Smooth muscle cell (in vitro differentiated cells): ENCODE measurements around the gene TRIP10. TPM values are rescaled to one million over a fixed set of nuclear protein-coding genes. Genes with fewer than 3 reads are reported as not detected.

Experiments used
- DNase-seq: peaks from one replicate; lab custom pipeline; 2025; ENCODE audit not compliant: unreplicated experiment; lab: John Stamatoyannopoulos, UW
- H2AFZ ChIP-seq: fragments of 200-600 bp; sonication (generic); 2 replicates; pipeline ENCODE4 v1.6.0; 2016; ENCODE audit warnings: antibody characterized with exemption, low read depth, mild to moderate bottlenecking
- H3F3A ChIP-seq: fragments of 200-600 bp; sonication (generic); 2 replicates; pipeline ENCODE4 v1.6.0; 2017; ENCODE audit warnings: antibody characterized with exemption, low read depth
- H3K27ac ChIP-seq: fragments of 200-600 bp; sonication (generic); 2 replicates; pipeline ENCODE4 v1.5.1; 2016; ENCODE audit warnings: low read depth, mild to moderate bottlenecking
- H3K27me3 ChIP-seq: fragments of 200-600 bp; sonication (generic); 2 replicates; pipeline ENCODE4 v1.6.1; 2016; ENCODE audit warnings: low read depth, mild to moderate bottlenecking
- H3K36me3 ChIP-seq: fragments of 200-600 bp; sonication (generic); 2 replicates; pipeline ENCODE4 v1.5.1; 2016; ENCODE audit warnings: low read depth
- H3K4me1 ChIP-seq: fragments of 200-600 bp; sonication (generic); 2 replicates; pipeline ENCODE4 v1.5.1; 2016; ENCODE audit warnings: low read depth
- H3K4me2 ChIP-seq: fragments of 200-600 bp; sonication (generic); 2 replicates; pipeline ENCODE4 v1.6.0; 2016; ENCODE audit warnings: mild to moderate bottlenecking
- H3K4me3 ChIP-seq: fragments of 200-600 bp; sonication (generic); 2 replicates; pipeline ENCODE4 v1.5.1; 2016; ENCODE audit warnings: mild to moderate bottlenecking
- H3K79me2 ChIP-seq: fragments of 200-600 bp; sonication (generic); 2 replicates; pipeline ENCODE4 v1.6.0; 2016; ENCODE audit warnings: low read depth, mild to moderate bottlenecking
- H3K9ac ChIP-seq: fragments of 200-600 bp; sonication (generic); 2 replicates; pipeline ENCODE4 v1.6.0; 2016; ENCODE audit warnings: low read depth
- H3K9me3 ChIP-seq: fragments of 200-600 bp; sonication (generic); replicated peaks from 2 replicates; pipeline ENCODE4 v1.5.1; 2016; ENCODE audit warnings: low read depth
- H4K20me1 ChIP-seq: fragments of 200-600 bp; sonication (generic); 2 replicates; pipeline ENCODE4 v1.6.0; 2016; ENCODE audit warnings: low read depth
- CTCF ChIP-seq: fragments of 200-600 bp; sonication (generic); IDR thresholded peaks from 2 replicates; pipeline ENCODE4 v1.5.1; 2017; ENCODE audit warnings: borderline replicate concordance, mild to moderate bottlenecking, antibody characterized with exemption; ENCODE audit not compliant: insufficient read depth, poor library complexity, severe bottlenecking
- WGBS: methylation state at CpG from one replicate; pipeline ENCODE4 v1.1.7; 2016; ENCODE audit warnings: low lambda C conversion rate; 5-methylcytosine and 5-hydroxymethylcytosine counted together
- polyA plus RNA-seq: library from polyadenylated mRNA; unstranded; fragments of >200 nt; fragmentation: Nextera tagmentation; extraction: Ambion mirVana; gene quantifications from 2 replicates; pipeline ENCODE4 v1.2.1, GENCODE V29; 2016
- total RNA-seq: library from RNA; depleted of rRNA; stranded (reverse); fragments of >200 nt; gene quantifications from 2 replicates; pipeline ENCODE4 v1.2.3, GENCODE V29; 2014

TRIP10 gene
- total and polyA plus RNA-seq, 2 experiments from 2014 or later, result 55.0 to 67.8 TPM

DNA sequence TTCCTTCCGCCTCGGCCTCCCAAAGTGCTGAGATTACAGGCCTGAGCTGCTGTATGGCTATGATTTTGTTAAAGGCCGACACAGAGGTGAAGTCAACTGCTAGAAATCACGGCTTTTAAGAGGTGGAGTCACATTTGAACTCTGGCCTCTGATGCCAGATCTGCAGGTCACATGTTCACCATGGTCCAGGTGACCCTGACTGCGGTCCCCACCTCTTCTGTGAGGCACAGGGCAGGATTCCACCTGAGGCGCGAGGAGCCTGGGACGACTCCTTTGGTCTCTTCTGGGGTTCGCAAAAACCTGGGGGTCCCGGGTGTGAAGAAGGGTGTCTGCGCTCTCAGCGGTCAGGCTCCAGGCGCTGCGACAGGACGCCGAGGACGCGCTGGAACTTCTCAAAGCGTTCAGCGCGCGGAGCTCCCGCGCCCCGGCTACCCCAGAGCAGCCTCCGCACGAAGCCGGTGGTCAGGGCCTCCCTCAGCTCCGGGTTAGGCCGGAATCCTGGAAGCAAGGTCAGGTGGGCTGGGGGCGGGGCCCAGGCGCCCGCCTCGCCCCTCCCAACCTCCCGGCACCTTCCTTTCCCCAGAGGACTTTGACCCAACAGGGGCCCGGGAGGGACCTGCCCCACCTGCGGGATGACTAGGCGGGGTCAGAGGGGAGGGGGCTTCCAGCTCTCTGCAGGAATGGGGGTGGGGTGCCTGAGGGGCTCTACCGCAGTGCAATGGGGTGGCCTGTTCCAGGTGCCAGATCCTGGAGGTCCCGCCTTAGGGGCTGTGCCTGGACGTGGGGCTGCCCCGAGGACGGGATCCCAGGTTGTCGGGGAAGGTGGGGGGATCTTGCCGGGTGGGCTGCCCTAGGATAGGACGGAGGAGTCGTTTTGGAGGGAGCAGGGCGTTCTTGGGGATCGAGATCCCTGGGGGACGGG, 13.0 kb downstream of the TRIP10 start:
- H3K9ac ChIP-seq, result no peak overlapping the region
- H3K4me2 ChIP-seq, result peak overlapping the region; percentile 57
- no peak for TF ChIP-seq CTCF
- H3K27me3 ChIP-seq, result no peaks in the 10 kb centered on the region
- no peak overlapping the region for H3K27ac ChIP-seq
- H3K79me2 ChIP-seq, result no peaks in the 10 kb centered on the region
- peaks cover 8% of the 10 kb centered on the region for H4K20me1 ChIP-seq
- H3K4me3 ChIP-seq, result peak overlapping the region; percentile 25
- no peaks in the 10 kb centered on the region for H3K4me1 ChIP-seq
- H3K9me3 ChIP-seq, result no peaks in the 10 kb centered on the region
- 47% methylated on average over 48 of the region's 50 CpGs for WGBS
- no peak for DNase-seq
- H3F3A ChIP-seq, result peaks cover 5% of the 10 kb centered on the region
- no peak overlapping the region for H2AFZ ChIP-seq
- H3K36me3 ChIP-seq, result peaks cover 4% of the 10 kb centered on the region

DNA sequence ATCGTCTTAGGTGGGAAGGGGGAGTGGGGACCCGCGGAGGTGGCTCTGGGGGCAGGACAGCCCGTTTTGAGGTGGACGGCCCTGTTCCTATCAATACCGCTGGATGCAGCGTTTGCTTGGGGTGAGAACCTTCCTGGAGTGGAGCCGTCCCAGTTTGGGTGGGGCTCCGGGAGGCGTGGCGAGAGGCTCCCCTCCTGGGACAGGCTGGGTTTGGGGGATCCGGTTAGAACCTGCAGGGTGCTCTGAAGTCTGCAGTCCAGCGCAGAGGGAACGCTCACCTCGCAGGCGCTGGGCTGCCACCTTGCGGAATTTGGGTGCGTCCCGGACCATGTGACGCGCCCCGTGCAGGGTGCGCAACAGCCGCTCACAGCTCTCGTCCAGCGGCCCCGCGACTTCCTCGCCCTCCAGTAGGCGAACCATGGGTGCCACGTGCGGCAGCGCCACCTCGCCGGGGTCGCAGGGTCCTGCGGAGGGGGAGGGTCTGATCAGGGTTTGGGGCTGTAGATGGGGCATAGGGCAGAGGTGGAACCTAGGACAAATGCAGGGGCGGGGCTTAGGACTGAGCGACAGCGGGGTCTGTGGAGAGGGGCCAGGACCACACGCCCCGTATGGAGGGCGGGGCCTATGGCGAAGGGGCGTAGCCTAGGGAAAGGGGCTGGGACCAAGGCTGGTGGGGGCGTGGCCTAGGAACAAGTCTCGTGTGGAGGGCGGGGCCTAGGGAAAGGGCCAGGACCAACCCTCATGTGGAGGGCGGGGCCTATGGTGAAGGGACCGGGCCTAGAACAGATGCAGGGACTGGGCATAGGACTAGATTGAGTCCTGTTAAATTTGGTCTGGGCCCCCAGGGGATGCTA, 13.9 kb downstream of the TRIP10 start:
- H3K27ac ChIP-seq, result no peak overlapping the region
- no peaks in the 10 kb centered on the region for H3K79me2 ChIP-seq
- peak overlapping the region; percentile 25 for H3K4me3 ChIP-seq
- H3K36me3 ChIP-seq, result no peaks in the 10 kb centered on the region
- no peaks in the 10 kb centered on the region for H3K27me3 ChIP-seq
- H3K4me2 ChIP-seq, result peak overlapping the region; percentile 57
- DNase-seq, result no peak
- no peak for TF ChIP-seq CTCF
- H3K9ac ChIP-seq, result no peak overlapping the region
- H3K4me1 ChIP-seq, result no peaks in the 10 kb centered on the region
- no peaks in the 10 kb centered on the region for H3K9me3 ChIP-seq
- H2AFZ ChIP-seq, result no peak overlapping the region
- H4K20me1 ChIP-seq, result peaks cover 7% of the 10 kb centered on the region
- 12% methylated on average over 44 of the region's 50 CpGs for WGBS
- peaks cover 5% of the 10 kb centered on the region for H3F3A ChIP-seq

- Histone ChIP-seq H3K4me3 (no peak overlapping the region), H3K79me2 (no peaks in the 10 kb centered on the region), H3K9ac (no peak overlapping the region), H3K9me3 (no peaks in the 10 kb centered on the region), H3K4me2 (no peak overlapping the region), H2AFZ (no peak overlapping the region), H3K27me3 (no peaks in the 10 kb centered on the region), H3K4me1 (no peaks in the 10 kb centered on the region), H3K27ac (no peak overlapping the region), H4K20me1 (no peaks in the 10 kb centered on the region), H3K36me3 (no peaks in the 10 kb centered on the region), H3F3A (no peaks in the 10 kb centered on the region)
- DNase-seq, result no peak
- 96% methylated on average over 22 of the region's 22 CpGs for WGBS
- TF ChIP-seq CTCF, result no peak
Observed at GRCh38 chr19:6754136-6754535, 14.7 kb downstream of the TRIP10 start.
